Activated T-helper 1 cell treated with Interleukin-2 at 50 U/mL for 16 hours (primary cell): ENCODE data around the gene TTC23L.

Source experiments
- DNase-seq: peaks from one replicate; pipeline ENCODE4 v3.0.0-alpha.2; 2020; ENCODE audit warnings: low read depth

Gene TTC23L

DNA sequence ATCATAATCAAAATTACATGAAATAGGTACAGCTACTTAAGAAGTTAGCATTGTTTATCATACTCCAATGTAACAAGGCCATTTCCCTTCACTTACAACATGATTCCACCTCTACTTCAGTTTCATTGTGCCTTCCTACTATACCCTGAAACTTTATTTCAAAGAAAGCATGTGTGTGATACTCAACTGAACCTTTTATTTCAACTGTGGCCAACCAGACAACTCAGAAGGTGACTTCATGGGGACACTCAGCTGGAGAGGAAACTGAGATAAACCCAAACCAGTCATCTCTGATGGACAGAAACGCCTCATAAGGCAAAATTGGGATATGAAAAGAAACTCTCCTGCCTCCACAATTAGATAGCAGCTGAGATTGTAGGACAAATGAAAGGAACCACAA lies 5.9 kb upstream of the TTC23L start:
- no peak for DNase-seq

DNA sequence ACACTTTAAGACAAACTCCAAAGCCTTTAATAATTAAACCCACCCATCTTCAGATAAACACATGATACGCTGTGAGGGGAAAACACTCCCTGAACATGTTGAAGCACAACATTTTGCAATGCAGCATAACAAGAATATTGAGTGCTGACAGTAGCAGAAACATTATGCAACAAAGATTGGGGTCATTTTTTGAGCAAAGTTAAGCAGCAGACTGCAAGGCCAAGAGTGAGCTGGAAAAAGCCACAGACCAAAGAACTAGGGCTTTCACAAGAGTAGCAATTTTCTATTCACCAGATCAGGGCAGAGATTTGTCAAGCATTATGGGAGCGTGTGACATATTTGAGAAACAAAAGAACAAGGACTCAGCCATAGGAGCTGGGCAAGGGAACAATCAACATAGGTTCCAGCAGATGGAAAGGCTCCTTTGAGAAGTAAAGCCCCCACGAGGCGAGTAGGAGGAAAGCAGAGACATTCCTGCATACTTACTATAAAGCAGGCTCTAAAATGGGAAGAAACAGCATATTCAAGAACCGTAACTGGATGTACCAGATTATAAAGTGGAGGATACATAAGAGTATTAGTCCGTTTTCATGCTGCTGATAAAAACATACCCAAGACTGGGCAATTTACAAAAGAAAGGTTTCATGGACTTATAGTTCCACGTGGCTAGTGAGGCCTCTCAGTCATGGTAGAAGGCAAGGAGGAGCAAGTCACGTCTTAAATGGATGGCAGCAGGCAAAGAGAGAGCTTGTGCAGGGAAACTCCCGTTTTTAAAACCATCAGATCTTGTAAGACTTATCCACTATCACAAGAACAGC lies 4.8 kb upstream of the TTC23L start:
- DNase-seq: no peak

DNA sequence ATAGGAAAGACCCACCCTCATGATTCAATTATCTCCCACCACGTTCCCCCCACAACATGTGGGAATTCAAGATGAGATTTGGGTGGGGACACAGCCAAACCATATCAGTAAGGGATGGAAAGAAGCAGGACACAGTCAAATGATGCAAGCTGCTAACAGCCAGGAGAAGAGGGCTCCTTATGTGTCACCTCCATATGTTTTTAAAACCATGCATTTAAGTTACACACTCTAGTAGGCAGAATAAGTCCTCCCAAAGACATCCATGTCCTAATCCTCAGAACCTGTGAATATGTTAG lies 4.2 kb upstream of the TTC23L start:
- no peak for DNase-seq

DNA sequence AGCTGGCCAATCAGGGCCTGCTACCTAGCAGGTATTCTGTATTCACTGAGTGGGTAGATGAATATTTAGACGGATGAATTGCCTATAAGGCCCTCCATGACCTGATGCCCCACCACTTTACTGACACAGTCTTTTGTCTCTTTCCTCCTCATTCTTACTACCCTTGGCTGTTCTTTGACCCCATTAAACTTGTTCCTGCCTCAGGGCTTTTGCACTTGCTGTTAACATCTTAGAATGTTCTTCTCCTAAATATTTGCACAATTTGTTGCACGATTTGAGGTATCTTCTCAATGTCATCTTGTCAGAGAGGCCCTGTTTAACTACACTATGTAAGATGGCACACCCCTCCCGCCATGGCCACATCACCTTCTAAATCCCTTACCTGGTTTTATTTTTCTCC lies 3.3 kb upstream of the TTC23L start:
- no peak for DNase-seq

DNA sequence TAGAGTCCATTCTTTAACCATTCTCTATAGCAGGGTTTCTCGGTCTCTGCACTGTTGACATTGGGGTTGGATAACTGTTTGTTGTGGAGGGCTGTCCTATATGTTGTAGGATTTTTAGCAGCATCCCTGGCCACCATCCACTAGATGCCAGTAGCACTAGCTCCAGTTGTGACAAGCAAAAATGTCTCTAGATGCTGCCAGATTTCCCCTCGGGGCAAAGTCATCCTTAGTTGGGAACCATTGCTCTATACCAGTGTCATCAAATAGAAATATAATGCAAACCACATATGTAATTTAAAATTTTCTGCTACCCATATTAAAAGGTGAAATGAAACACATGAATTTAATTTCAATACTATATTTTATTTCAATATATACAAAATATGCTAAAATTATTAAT lies 2.9 kb downstream of the TTC23L start:
- DNase-seq: no peak

DNA sequence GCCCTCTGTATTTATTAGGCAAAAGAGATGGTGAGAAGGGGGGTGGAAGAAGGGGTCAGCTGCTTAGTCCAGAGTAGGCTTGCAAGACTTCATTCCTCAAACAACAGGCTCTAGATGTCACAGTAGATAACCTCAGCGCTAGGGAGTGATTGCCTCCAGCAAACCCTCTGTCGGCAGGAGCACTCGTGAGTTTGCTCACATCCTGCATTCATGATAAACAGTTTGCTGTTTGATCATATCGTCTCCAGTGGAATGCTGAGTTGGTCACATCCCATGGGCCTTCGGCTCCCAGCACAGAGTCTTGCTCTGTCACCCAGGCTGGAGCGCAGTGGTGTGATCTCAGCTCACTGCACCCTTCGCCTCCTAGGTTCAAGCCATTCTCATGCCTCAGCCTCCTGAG lies 3.6 kb downstream of the TTC23L start:
- DNase-seq: no peak

DNA sequence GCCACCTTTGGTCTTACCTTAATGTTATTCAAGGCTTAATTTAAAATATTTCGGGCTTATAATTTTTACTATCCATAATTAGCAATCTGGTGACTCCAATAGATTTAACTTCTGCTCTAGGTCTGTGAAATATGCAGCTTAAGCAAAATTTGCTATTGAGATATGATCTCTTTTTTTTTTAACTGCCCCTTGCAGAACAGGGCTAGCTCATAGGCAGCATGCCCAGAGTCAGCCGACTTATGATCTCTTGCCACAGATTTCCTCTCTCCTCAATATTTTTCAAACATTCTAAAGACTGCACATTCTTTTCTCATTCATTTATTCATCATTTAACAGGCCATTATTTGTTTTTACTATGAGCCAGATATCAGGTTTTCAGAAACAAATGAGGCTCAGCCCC lies 4.5 kb downstream of the TTC23L start:
- DNase-seq: no peak

DNA sequence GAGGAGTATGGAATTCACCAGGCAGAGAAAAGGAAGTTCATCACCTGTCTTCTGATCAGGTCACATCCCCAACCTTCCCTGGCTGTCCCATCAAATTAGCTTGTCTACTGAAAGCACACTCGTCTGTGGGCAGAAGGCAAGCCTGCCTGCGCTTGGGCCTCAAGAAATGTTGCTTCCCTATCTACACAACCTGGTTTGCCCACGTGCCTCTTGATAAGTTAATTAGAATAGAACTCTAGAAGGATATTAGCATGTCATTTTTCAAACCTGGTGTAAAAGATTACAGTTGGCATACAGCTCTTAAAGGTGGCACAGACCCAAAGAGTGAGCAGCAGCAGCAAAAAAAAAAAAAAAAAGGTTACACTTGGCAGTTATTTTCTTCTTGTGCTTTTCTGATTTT lies 5.1 kb downstream of the TTC23L start:
- no peak for DNase-seq

DNA sequence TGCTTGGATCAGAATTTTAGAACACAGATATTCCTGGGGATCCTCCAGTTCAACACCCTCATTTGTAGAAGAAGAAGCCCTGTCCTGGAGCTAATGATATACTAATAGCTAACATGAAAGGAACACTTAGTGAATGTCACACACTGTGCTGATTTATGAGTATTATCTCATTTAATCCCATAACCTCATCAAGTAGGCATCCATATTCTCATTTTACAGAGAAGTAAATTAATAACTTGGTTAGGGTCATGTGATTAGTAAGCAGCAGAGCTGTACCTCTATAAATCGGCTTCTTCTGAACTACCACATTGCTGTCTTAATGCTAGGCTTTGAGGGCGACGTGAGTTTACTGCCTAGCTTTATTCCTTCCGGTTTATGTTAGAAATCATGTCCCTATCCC lies 6.0 kb downstream of the TTC23L start:
- DNase-seq: no peak

DNA sequence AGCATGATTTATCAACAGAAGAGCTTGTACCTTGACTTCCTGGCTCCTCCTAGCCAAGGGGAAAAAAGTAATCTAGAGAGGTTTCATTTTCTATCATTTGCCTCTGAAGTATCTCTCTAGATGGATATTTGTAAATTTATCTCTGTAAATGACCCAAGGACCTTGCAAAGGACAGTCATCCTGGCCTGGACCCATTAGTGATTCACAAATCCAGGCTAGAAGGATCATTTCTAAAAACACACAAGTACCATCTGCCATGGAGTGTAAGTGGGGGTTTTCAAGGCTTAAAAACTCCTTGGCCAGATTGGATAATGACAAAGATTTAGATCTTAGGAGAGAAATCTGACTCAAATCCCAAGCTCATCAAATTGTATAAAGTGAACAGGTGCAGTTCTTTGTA lies 8.1 kb downstream of the TTC23L start:
- DNase-seq: no peak

DNA sequence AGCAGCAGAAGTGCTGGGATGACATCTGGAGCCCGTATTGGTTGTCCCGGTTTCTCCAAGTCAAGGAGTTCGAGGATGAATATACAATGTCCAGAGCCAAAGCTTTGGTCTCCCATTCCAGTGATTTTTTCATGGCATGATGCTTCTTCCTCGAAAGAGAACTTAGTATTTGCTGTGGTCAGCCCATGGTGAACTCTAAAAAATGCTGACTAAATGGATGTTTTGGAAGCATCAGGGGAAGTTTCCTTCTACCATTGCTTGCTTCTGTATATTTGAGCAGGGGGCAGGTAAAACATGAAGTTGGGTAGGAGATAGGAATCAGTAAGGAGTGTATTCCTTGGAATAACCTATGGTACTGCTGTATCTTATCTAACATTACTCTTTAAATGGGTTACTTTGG lies 8.6 kb downstream of the TTC23L start:
- DNase-seq: no peak

DNA sequence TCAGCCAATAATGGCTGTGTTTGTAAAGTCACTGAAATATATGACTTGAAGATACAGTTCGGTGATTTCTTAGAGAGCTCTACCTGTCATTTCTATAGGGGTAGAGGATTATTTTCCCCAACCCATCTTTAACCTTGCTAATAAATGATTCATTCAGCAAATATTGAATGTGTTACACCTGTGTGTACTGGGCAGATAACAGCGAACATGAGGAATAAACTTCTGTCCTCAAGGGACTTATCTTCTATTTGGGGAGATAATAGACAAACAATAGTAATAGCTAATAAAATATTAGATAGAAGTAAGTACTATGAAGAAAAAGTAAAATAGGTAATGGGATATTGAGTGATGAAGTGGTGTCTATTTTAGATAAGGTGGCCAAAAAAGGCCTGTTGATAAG lies 9.3 kb downstream of the TTC23L start:
- no peak for DNase-seq

DNA sequence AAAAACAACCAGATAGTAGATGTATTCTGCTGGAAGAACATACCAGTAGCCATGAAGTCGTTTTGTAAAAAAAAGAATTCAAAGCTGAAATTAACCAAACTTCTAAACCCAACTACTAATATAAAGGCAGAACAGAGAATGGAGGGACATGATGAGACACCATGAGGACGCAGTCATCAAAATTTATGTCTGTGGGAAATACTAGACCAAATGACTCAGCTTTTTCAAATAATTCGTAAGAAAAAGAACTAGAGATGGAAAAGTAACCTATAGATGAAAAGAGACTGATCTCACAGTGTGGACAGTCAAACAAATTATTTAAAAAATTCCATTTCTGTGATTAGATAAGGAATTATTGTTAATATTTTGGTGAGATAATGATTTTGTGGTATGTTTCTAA lies 10.3 kb downstream of the TTC23L start:
- no peak for DNase-seq

DNA sequence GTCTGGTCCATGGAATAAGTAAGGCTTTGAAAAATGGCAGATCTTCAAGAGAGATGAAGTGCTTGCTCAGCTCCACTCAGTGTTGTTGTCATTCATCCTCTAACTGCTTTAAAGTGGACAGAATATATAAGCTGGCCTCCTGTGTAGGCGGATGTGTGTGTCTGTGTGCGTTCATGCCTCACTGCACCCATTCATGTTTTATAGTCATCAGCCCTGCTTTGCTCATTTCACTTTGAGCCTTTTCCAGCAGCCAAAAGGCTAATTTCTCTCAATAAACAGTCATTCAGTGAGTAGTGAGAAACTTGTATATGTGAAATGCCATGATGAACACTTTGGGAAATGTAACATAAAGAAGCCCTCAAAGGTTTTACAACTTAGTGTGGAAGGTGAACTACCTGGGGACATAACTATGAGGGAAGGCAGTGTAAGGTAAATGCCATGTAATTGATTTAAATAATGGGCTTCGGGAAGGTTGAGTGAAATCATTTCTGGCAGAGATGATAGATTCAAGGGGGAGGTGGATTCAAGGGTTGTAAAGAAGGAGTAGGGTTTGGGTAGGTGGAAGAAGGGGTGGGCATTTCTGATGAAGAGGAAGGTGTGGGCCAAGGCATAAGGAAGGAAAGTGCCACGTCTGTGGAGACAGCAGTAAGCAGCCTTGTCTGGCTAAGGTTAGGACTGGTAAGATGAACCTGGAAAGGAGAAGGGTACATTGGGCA lies 15.7 kb downstream of the TTC23L start:
- DNase-seq: no peak

DNA sequence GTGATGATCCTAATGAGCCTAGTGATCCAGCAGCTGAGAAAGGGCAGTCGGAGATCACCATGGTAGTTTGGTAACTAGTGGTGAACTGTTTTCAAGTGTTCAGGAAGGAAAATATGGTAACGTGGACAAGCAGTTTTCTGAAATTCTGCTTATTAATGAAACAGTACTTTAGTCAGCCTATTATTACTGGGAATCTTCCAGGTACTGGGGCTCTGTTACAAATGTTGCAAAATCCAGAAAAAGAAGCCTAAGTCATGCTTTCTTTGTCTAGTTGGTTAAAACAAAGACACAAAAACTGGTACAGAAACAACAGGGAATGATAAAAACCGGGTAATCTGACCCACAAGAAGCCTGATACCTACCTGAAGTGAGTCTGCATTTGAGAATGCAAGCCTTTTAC lies 18.2 kb downstream of the TTC23L start:
- no peak for DNase-seq

DNA sequence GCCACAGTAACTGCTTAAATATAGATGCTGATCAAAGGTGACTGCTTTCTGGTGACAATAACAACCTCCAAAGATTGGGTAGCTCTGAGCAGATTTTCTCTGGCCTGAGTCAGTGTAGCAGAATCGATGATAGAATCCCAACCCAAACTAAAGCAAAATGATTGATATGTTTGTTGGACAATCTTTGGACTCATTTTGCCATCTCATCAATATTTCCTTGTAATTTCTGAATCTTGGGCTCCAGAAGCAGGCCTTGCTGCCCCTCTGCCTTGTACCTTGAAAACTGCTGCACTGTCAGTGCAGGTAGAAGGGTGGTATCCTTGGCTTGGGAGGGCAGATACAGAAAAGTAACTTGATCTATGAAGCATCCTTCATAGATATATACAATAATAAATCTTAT lies 18.9 kb downstream of the TTC23L start:
- no peak for DNase-seq

DNA sequence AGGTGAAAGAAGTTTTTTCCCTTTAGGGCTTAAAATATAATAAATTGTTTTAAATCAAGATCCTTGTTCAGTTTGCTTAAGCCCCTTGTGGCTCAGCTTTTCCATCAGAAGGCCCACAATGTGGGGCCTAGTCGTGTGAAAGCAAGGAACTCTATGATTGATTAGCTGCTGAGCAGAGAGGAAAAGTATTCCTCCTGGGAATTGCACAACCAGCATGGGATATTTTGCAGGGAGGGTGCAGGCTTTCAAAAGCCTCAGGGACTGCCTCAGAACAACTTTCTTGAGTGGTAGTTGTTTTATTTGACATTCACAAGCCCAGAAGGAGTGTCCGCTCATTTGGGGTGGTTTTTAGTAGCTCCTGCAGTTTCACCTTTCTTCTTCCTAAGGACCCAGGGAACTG lies 19.8 kb downstream of the TTC23L start:
- no peak for DNase-seq

DNA sequence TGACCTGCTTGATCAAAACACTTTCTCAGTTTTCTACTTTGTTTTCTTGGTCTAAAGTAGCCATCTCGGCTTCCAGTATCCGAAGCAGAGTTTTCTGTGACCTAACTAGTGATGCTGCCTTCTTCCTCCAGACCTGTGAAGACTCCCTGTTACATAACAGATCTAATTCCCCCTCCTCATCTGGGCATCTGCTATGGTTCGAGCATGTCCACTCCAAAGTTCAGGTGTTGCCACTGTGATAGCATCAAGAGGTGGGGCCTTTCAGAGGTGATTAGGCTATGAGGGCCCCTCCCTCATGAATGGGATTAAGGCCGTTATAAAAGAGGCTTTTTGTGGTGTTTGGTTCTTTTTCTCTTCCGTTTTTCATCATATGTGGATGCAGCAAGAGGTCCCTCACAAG lies 20.3 kb downstream of the TTC23L start:
- no peak for DNase-seq

DNA sequence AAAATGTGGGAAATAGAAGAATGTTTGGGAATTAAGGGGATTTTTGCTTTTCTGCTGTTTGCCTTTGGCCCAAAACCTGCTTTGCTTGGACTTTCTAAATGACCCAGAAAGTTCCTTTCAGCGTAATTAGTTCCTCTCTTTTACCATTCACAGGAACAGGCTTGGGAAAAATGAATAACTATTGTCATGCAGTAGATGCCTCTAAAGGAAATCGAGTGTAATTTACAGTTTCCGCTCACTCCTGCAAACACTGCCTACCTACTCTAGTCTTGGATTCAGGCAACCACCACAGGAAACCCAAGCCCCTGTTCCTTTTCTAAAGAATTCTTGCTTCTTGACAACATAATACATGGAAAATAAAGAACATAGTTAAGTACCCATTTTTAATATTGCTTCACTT lies 25.0 kb downstream of the TTC23L start:
- DNase-seq: no peak

DNA sequence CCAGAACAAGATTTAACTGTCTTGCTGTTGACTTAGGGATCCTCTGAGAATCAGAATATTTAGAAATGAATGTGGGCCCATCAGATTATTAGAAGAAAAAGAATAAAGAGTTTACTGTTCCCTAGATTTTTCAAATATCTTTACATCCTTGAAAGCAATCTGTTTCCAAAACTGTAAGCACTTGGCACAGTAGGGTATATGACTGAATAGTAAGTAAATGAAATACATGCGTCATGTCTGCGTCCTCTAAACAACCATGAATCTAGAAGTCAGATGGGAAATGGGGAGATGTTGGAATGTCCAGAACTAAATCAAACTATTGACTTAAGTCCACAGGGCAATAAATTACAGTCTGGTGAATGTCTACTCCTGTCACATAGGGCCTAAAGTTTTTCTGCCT lies 26.1 kb downstream of the TTC23L start:
- no peak for DNase-seq

DNA sequence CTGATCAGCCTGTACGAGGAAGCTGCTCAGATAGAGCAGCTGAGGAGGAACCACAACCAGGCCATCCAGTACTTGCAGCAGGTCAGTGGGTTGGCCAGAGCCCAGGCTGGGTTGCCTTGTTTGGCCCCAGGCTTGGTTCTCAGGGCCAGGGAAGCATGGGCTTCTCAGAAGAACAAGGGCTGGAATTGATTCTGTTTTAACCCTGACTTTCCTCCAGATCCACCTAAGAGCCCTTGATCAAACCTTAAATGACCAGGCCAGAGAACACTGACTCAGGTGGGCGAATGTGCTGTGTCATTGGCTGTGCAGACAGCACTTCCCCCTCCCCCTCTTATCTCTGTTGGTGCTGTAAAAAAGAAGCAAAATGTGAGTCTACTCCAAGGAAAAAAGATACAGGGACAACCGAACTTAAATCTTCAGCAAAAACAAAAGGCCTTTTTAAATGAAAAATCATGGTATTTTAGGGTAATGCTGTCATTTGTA lies 28.1 kb downstream of the TTC23L start:
- DNase-seq: no peak

DNA sequence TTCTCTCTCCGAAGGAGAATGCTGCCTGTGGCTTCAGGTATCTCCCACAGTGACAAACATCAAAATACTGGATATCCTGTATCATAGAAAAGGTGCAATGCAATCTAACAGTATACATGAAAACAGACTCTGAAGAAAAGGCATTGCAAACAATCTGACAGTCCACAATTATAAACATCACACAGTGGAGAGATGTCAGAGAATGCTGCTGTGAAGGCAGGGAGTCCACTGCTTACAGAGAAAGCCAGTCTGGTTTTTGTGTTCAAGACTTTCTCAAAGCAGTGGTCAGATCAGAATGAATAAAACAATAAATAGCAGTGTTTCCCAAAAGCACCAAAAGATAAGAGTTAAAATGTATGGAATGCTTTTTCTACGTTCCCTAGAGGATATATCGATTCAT lies 28.7 kb downstream of the TTC23L start:
- DNase-seq: no peak

DNA sequence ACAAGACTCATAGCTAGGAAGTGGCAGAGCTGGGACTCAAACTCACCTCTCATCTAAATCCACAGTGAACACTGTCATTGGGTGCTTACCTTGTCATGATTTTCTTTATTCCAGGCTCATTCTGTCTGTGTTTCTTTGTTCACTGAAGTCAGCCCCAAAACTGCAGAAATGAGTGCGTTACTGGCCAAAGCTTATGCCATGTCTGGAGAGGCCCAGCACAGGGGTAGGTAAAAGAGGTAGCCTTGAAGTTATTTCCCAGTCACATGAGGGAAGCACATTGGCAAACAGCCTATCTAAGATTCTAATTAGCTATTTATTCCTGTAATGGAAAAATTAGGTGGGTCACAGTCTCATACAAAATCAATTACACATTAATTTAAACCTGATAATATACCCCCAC lies 29.8 kb downstream of the TTC23L start:
- DNase-seq: no peak

DNA sequence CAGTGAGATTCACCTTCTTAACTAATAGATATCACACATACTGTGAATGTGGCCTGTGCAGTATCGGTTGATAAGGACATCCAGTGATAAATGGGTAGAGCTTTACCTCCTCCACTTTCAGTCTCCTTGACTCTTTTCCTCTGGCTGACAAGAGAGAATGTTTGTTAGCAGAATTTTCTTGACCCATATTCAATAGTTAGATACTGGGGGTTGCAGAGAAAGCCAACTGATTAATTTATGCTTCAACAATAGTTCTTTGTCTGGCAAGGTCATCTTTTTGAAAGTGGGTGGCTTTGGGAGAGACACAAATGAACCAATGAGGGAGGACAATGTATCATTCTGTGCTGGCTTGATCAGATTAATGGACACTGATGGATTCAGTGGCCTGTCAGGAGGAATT lies 30.3 kb downstream of the TTC23L start:
- no peak for DNase-seq
